ENCODE measurements around the gene LCN12.
A peak's percentile ranks its signal among the peaks of the same experiment; 100 is the strongest.

The LCN12 gene

GRCh38 chr9:136981588-136982231 is 29.6 kb downstream of the LCN12 start:
- DNase-seq (ENCODE audit: low read depth, low spot score) = no peak
- no peak overlapping the region for H3K4me3 ChIP-seq
- H3K9ac ChIP-seq (ENCODE audit: insufficient read length) = no peak overlapping the region
- 0 out of 2 replicates have a peak overlapping the region, but pooled peaks have one; percentile 31 for H3K27ac ChIP-seq
- H3K9me3 ChIP-seq (ENCODE audit: low read depth, low read length) = no peaks in the 10 kb centered on the region
- TF ChIP-seq EZH2 (IDR thresholded peaks at IDR 0.05) (no peak), POLR2AphosphoS5 (IDR thresholded peaks at IDR 0.05; ENCODE audit: borderline replicate concordance, low read depth, low read length) (no peak), FOXP2 (optimal IDR thresholded peaks at IDR 0.05; ENCODE audit: control extremely low read depth, extremely low read length, insufficient read depth) (no peak)
- H3K36me3 ChIP-seq (ENCODE audit: insufficient read depth, low read length) = no peaks in the 10 kb centered on the region

GRCh38 chr9:136982232-136983051 is 30.4 kb downstream of the LCN12 start, which contains the start of gene LCNL1:
TSS of gene LCNL1 (plus strand) at chr9:136982993. CDS start at chr9:136983587, 594 bp downstream.
- Histone ChIP-seq H3K9me3 (ENCODE audit: low read depth, low read length) (no peaks in the 10 kb centered on the region), H3K36me3 (ENCODE audit: insufficient read depth, low read length) (no peaks in the 10 kb centered on the region), H3K27ac (0 out of 2 replicates have a peak within 1 kb of the TSS, but pooled peaks have one; percentile 31), H3K9ac (ENCODE audit: insufficient read length) (no peak within 1 kb of the TSS), H3K4me3 (no peak within 1 kb of the TSS)
- TF ChIP-seq EZH2 (IDR thresholded peaks at IDR 0.05) = no peak
- TF ChIP-seq POLR2AphosphoS5 (IDR thresholded peaks at IDR 0.05; ENCODE audit: borderline replicate concordance, low read depth, low read length) = no peak
- TF ChIP-seq FOXP2 (optimal IDR thresholded peaks at IDR 0.05; ENCODE audit: control extremely low read depth, extremely low read length, insufficient read depth) = no peak
- DNase-seq (ENCODE audit: low read depth, low spot score) = no peak

GRCh38 chr9:136983167-136983566 is 31.1 kb downstream of the LCN12 start:
- no peaks in the 10 kb centered on the region for H3K36me3 ChIP-seq (ENCODE audit: insufficient read depth, low read length)
- no peaks in the 10 kb centered on the region for H3K9me3 ChIP-seq (ENCODE audit: low read depth, low read length)
- H3K4me3 ChIP-seq = no peak overlapping the region
- H3K27ac ChIP-seq = no peak overlapping the region
- DNase-seq (ENCODE audit: low read depth, low spot score) = no peak
- TF ChIP-seq EZH2 (IDR thresholded peaks at IDR 0.05) = no peak
- H3K9ac ChIP-seq (ENCODE audit: insufficient read length) = no peak overlapping the region

DNA sequence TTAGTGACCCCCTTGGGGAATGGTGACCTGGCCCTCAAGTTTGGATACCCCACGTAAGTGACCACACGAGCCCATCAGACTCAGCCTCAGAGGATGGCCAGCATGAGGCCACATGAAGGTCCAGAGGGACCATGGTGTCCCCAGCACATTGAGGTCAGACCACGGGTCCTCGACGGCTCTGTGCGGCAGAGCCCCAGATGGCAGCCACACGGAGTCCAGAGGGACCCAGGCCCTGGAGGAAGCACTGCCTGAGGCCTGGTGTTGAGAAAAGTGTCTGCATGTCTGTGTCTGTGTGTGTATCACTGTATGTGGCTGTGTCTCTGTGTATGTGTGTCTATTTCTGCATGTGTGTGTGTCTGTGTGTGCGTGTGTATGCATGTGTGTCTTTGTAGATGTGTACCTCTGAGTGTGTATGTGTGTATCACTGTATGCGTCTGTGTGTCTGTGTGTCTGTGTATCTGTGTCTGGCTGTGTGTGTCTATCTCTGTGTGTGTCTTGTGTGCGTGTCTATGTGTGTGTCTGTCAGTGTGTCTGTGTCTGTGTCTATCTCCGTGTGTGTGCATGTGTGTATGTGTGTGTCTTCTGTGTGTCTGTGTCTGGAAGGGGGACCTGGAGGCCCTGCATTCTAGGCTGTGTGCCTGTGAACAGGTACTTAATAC is 31.7 kb downstream of the LCN12 start:
- Histone ChIP-seq H3K27ac (no peak overlapping the region), H3K4me3 (no peak overlapping the region), H3K36me3 (ENCODE audit: insufficient read depth, low read length) (no peaks in the 10 kb centered on the region), H3K9ac (ENCODE audit: insufficient read length) (no peak overlapping the region), H3K9me3 (ENCODE audit: low read depth, low read length) (no peaks in the 10 kb centered on the region)
- no peak for TF ChIP-seq FOXP2 (optimal IDR thresholded peaks at IDR 0.05; ENCODE audit: control extremely low read depth, extremely low read length, insufficient read depth)
- TF ChIP-seq POLR2AphosphoS5 (IDR thresholded peaks at IDR 0.05; ENCODE audit: borderline replicate concordance, low read depth, low read length) = no peak
- TF ChIP-seq EZH2 (IDR thresholded peaks at IDR 0.05) = no peak
- no peak for DNase-seq (ENCODE audit: low read depth, low spot score)

- H3K36me3 ChIP-seq (ENCODE audit: insufficient read depth, low read length) = no peaks in the 10 kb centered on the region
- no peak overlapping the region for H3K4me3 ChIP-seq
- no peak overlapping the region for H3K9ac ChIP-seq (ENCODE audit: insufficient read length)
- TF ChIP-seq FOXP2 (optimal IDR thresholded peaks at IDR 0.05; ENCODE audit: control extremely low read depth, extremely low read length, insufficient read depth) = no peak
- no peaks in the 10 kb centered on the region for H3K9me3 ChIP-seq (ENCODE audit: low read depth, low read length)
- DNase-seq (ENCODE audit: low read depth, low spot score) = no peak
- H3K27ac ChIP-seq = no peak overlapping the region
Measured at GRCh38 chr9:136984464-136985026, 32.5 kb downstream of the LCN12 start.

DNA sequence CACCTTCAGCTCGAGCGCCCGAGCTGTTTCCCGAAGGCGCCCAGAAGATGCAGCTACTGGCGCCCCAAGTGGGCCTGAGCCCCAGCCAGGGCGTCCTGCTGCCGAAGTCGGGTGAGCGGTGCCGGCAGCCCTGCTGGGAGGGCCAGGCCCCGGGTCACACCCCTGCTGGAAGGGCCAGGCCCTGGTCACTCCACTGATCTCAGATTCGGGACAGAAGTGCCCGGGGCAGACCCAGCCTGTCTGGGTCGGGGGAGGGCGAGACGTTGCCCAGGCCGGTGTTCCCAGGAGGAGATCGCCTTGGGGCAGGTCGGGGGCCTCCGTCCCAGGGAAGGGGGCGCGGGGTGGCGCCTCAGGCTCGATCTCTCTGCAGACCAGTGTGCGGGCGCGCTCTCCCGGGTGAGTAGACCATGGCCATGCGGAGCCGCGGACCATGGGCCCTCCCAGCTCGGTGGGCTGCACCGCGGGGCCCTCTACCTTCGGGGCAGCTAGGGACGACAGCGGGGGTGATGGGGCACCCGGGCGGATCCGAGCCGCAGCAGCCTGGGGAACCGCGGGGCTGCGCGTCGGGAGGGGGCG is 33.0 kb downstream of the LCN12 start:
- Histone ChIP-seq H3K9me3 (ENCODE audit: low read depth, low read length) (no peaks in the 10 kb centered on the region), H3K4me3 (no peak overlapping the region), H3K9ac (ENCODE audit: insufficient read length) (no peak overlapping the region), H3K27ac (no peak overlapping the region), H3K36me3 (ENCODE audit: insufficient read depth, low read length) (no peaks in the 10 kb centered on the region)
- no peak for DNase-seq (ENCODE audit: low read depth, low spot score)
- TF ChIP-seq POLR2AphosphoS5 (IDR thresholded peaks at IDR 0.05; ENCODE audit: borderline replicate concordance, low read depth, low read length) = no peak
- TF ChIP-seq FOXP2 (optimal IDR thresholded peaks at IDR 0.05; ENCODE audit: control extremely low read depth, extremely low read length, insufficient read depth) = no peak
- no peak for TF ChIP-seq EZH2 (IDR thresholded peaks at IDR 0.05)

GRCh38 chr9:136985853-136986252 is 33.8 kb downstream of the LCN12 start:
- Histone ChIP-seq H3K9me3 (ENCODE audit: low read depth, low read length) (no peaks in the 10 kb centered on the region), H3K36me3 (ENCODE audit: insufficient read depth, low read length) (no peaks in the 10 kb centered on the region), H3K27ac (0 out of 2 replicates have a peak overlapping the region, but pooled peaks have one; percentile 36), H3K4me3 (no peak overlapping the region), H3K9ac (ENCODE audit: insufficient read length) (no peak overlapping the region)
- TF ChIP-seq FOXP2 (optimal IDR thresholded peaks at IDR 0.05; ENCODE audit: control extremely low read depth, extremely low read length, insufficient read depth) (no peak), POLR2AphosphoS5 (IDR thresholded peaks at IDR 0.05; ENCODE audit: borderline replicate concordance, low read depth, low read length) (no peak), EZH2 (IDR thresholded peaks at IDR 0.05) (no peak)
- no peak for DNase-seq (ENCODE audit: low read depth, low spot score)

DNA sequence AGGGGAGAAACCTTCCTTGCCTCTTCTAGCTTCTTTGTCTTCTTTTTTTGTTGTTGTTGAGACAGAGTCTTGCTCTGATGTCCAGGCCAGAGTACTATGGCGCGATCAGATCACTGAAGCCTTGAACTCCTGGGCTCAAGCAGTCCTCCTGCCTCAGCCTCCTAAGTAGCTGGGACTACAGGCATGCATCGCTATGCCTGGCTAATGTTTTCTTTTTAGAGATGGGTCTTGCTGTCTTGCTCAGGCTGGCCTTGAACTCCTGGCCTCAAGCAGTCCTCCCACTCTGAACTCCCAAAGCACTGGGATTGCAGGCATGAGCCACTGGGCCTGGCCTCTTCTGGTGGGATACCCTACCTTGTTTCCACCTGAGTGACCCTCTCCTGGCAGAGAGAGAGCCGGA is 36.8 kb downstream of the LCN12 start:
- peaks cover 2% of the 10 kb centered on the region; the same call in 1 of the 2 replicates for H3K36me3 ChIP-seq (ENCODE audit: insufficient read depth, low read length)
- no peaks in the 10 kb centered on the region for H3K9me3 ChIP-seq (ENCODE audit: low read depth, low read length)
- H3K27ac ChIP-seq = peak overlapping the region; percentile 16; the same call in 1 of the 2 replicates
- H3K4me3 ChIP-seq = no peak overlapping the region
- H3K9ac ChIP-seq (ENCODE audit: insufficient read length) = no peak overlapping the region
- TF ChIP-seq EZH2 (IDR thresholded peaks at IDR 0.05) (no peak), FOXP2 (optimal IDR thresholded peaks at IDR 0.05; ENCODE audit: control extremely low read depth, extremely low read length, insufficient read depth) (no peak), POLR2AphosphoS5 (IDR thresholded peaks at IDR 0.05; ENCODE audit: borderline replicate concordance, low read depth, low read length) (no peak)
- no peak for DNase-seq (ENCODE audit: low read depth, low spot score)

Measured in SK-N-MC (cell line).